ENCODE data around the gene SCFD1.
"Not testable (repeated sequence)": the region's sequence is repeated elsewhere in the genome, so short reads cannot be mapped to it uniquely, and the experiment has no call there.

The SCFD1 gene, protein sequence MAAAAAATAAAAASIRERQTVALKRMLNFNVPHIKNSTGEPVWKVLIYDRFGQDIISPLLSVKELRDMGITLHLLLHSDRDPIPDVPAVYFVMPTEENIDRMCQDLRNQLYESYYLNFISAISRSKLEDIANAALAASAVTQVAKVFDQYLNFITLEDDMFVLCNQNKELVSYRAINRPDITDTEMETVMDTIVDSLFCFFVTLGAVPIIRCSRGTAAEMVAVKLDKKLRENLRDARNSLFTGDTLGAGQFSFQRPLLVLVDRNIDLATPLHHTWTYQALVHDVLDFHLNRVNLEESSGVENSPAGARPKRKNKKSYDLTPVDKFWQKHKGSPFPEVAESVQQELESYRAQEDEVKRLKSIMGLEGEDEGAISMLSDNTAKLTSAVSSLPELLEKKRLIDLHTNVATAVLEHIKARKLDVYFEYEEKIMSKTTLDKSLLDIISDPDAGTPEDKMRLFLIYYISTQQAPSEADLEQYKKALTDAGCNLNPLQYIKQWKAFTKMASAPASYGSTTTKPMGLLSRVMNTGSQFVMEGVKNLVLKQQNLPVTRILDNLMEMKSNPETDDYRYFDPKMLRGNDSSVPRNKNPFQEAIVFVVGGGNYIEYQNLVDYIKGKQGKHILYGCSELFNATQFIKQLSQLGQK

GRCh38 chr14:30621940-30622830 lies at the start of gene SCFD1:
Gene SCFD1, plus strand, starts transcription at chr14:30622319. Its CDS starts 20 bp downstream, at chr14:30622339.
- DNase-seq (ENCODE audit: low read depth in 2 of 2) = peak; percentile 70 to 72

DNA sequence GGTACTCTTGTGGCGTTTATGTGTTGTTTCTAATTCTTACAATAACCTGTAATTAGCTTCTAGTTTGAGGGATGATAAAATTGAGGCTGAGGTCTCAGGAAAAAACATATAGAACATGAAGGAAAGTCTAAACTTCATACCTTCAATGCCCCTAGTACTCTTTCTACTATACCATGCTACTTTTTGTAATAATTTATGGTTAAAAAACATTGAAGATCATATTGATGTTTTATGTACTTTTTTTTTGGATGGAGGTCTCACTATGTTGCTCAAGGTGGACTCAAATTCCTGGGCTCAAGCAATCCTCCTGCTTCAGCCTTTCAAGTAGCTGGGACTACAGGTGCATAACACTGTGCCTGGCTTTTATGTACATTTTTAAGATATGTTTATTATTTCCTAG lies 49.3 kb upstream of the SCFD1 start:
- no peak for DNase-seq (ENCODE audit: low read depth in 2 of 2)

DNA sequence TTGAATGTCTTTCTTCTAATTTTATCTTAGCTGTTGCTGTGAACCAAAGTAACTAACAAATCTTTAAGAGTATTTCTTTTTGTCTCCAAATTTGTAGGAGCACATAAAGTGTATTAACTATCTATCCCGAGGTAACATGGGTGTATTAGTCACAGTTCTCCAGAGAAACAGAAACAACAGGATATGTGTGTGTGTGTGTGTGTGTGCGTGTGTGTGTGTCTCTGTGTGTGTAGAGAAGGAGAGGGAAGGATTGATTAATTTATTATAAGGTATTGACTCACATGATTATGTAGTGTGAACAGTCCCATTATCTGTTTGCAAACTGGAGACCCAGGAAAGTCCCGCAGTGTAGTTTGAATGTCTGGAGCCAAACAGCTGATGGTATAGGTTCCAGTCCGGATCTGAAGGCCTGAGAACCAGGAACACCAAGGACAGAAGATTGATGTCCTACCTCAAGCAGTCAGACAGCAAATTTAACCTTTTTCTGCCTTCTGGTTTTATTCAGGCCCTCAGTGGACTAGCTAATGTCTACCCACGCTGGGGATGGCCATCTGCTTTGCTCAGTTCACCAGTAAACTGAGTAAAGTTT lies 48.8 kb upstream of the SCFD1 start:
- no peak for DNase-seq (ENCODE audit: low read depth in 2 of 2)

- no peak for DNase-seq (ENCODE audit: low read depth in 2 of 2)
Measured at GRCh38 chr14:30573966-30574365, 48.2 kb upstream of the SCFD1 start.

- DNase-seq (ENCODE audit: low read depth in 2 of 2) = not testable (repeated sequence)
Measured at GRCh38 chr14:30574777-30575176, 47.3 kb upstream of the SCFD1 start.

GRCh38 chr14:30576333-30576732 lies 45.8 kb upstream of the SCFD1 start:
- DNase-seq (ENCODE audit: low read depth in 2 of 2) = not testable (repeated sequence)

GRCh38 chr14:30580616-30581282 lies 41.4 kb upstream of the SCFD1 start:
- no peak for DNase-seq (ENCODE audit: low read depth in 2 of 2)

DNA sequence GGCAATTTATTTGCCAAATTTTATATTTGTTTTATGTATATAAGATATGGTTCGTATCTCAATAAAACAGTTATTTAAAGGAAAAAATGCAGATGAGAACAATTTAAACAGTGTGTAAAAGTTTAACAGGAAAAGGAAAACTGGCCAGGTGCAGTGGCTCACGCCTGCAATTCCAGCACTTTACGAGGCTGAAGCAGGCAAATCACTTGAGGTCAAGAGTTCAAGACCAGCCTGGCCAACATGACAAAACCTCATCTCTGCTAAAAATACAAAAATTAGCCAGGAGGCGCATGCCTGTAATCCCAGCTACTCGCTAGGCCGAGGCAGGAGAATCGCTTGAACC lies 40.9 kb upstream of the SCFD1 start:
- no peak for DNase-seq (ENCODE audit: low read depth in 2 of 2)

DNA sequence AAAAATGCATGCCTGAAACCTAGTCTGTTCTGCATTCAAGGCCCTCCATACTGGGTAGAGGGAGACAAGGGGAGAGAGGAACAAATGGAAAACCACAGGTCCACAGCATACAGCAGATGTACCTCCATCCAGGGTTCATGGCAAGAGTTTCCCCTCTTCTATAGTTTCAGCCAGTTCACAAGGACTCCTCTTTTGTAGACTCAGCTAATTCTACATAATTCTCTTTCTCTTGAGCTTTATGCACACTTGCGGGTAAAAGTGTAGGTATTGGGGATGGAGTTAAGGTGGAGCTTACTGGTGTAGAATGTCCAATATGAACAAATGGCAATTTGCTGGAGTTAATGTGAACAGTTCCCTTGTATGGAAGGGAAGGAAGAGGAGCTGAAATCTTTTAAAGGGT lies 39.7 kb upstream of the SCFD1 start:
- no peak for DNase-seq (ENCODE audit: low read depth in 2 of 2)

- DNase-seq (ENCODE audit: low read depth in 2 of 2) = peak; percentile 24 to 26
Measured at GRCh38 chr14:30584058-30584630, 38.0 kb upstream of the SCFD1 start.

DNA sequence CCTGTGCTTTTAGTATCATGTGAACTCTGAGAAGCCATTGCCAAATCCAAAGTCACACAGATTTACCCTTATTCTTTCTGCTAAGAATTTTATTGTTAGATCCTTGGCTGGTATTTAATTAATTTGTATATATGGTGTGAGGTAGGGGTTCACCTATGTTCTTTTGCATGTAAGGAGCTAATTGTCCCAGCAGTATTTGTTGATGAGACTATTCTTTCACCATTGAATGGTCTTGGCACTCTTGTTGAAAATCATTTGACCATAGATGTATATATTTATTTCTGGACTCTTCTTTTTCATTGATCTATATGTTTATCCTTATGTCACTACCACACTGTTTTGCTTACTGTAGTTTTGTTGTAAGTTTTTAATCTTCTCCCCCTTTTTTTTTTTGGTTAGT lies 36.9 kb upstream of the SCFD1 start:
- no peak for DNase-seq (ENCODE audit: low read depth in 2 of 2)

- no peak for DNase-seq (ENCODE audit: low read depth in 2 of 2)
Measured at GRCh38 chr14:30587141-30587540, 35.0 kb upstream of the SCFD1 start.

- no peak for DNase-seq (ENCODE audit: low read depth in 2 of 2)
Measured at GRCh38 chr14:30588873-30589272, 33.2 kb upstream of the SCFD1 start.

GRCh38 chr14:30596935-30597334 lies 25.2 kb upstream of the SCFD1 start:
- no peak for DNase-seq (ENCODE audit: low read depth in 2 of 2)

GRCh38 chr14:30597504-30597903 lies 24.6 kb upstream of the SCFD1 start:
- no peak for DNase-seq (ENCODE audit: low read depth in 2 of 2)

GRCh38 chr14:30600922-30601918 lies 20.9 kb upstream of the SCFD1 start:
- DNase-seq (ENCODE audit: low read depth in 2 of 2) = no peak

GRCh38 chr14:30603402-30603801 lies 18.7 kb upstream of the SCFD1 start:
- DNase-seq (ENCODE audit: low read depth in 2 of 2) = no peak

GRCh38 chr14:30604696-30605095 lies 17.4 kb upstream of the SCFD1 start:
- DNase-seq (ENCODE audit: low read depth in 2 of 2) = not testable (repeated sequence)

DNA sequence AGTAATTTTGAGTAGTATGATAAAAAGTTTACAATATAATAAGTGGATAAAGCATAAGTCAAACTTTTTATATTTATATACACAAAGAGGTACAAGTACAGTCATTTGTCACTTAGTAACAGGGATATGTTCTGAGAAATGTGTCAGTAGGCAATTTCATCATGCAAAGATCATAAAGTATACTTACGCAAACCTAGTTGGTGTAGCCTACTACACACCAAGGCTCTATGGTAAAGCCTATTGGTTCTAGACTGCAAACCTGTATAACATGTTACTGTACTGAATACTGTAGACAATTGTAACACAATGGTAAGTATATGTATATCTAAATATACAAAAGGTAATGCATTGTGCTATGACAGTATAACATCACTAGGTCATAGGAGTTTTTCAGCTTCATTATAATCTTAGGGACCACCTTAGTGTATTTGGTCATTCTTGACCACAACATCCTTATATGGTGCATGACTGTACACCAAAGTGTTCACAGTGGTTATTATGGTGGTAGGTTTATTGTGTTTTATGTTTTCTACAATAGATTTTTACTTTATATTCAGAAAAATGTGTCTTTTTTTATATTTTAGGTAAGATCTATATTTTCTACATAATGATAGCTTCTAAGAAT lies 14.9 kb upstream of the SCFD1 start:
- DNase-seq (ENCODE audit: low read depth in 2 of 2) = no peak

Measured in fibroblast of skin of left quadriceps (primary cell).